K562 (cell line): ENCODE data around the gene RNF212B. TPM values are rescaled to one million over a fixed set of nuclear protein-coding genes. Genes with fewer than 3 reads are reported as not detected.

Experiments used
- ARID2 ChIP-seq: fragments of 450-650 bp; IDR thresholded peaks from 2 replicates; pipeline ENCODE4 v1.6.1; 2017; ENCODE audit warnings: antibody characterized with exemption, mild to moderate bottlenecking
- CBX1 ChIP-seq: sonication (generic); IDR thresholded peaks from 2 replicates; pipeline ENCODE4 v1.6.1; 2016; ENCODE audit warnings: antibody characterized with exemption, low read depth, mild to moderate bottlenecking
- CREM ChIP-seq: IDR thresholded peaks from 2 replicates; pipeline ENCODE4 v1.6.1; 2014; ENCODE audit warnings: antibody characterized with exemption, low read depth
- CXXC5 ChIP-seq: fragments of 250-450 bp; sonication (Bioruptor Pico); IDR thresholded peaks from 2 replicates; pipeline ENCODE4 v1.8.0; 2022; ENCODE audit warnings: inconsistent platforms, mild to moderate bottlenecking, moderate library complexity
- MAFF ChIP-seq: IDR thresholded peaks from 2 replicates; pipeline ENCODE4 v1.6.1; 2012; ENCODE audit warnings: low read length, improper control_type of control experiment
- POLR2G ChIP-seq: fragments of 200-400 bp; formaldehyde crosslinking; IDR thresholded peaks from 2 replicates; pipeline ENCODE4 v1.6.1; 2017; ENCODE audit warnings: low read depth, mild to moderate bottlenecking, antibody characterized with exemption, low read length, moderate library complexity
- PRPF4 ChIP-seq: fragments of 200-400 bp; formaldehyde crosslinking; IDR thresholded peaks from one replicate; pipeline ENCODE4 v1.6.1; 2017; ENCODE audit warnings: low read length, low read depth, mild to moderate bottlenecking; ENCODE audit not compliant: insufficient read depth, poor library complexity, severe bottlenecking
- STAT5A ChIP-seq: IDR thresholded peaks from 2 replicates; pipeline ENCODE4 v1.6.1; 2012; ENCODE audit warnings: low read length, inconsistent platforms, borderline replicate concordance
- ZBTB26 ChIP-seq: fragments of 450-650 bp; formaldehyde crosslinking; IDR thresholded peaks from 2 replicates; pipeline ENCODE4 v1.4.0; 2022; ENCODE audit warnings: missing genetic modification characterization
- ZNF318 ChIP-seq, 2 experiments: fragments of 450-650 bp; IDR thresholded peaks; 2 replicates each; pipeline ENCODE4 v1.6.1; 2016; ENCODE audit warnings: mild to moderate bottlenecking in 2 of 2, borderline replicate concordance in 1 of 2, low read depth in 1 of 2, moderate library complexity in 1 of 2
- ZNF583 ChIP-seq: fragments of 250-450 bp; sonication (Bioruptor Pico); IDR thresholded peaks from 2 replicates; pipeline ENCODE4 v1.4.0; 2020
- polyA plus RNA-seq, 8 experiments: library from polyadenylated mRNA; depleted of rRNA in 4 of 8; stranded (reverse) in 5 of 8; unstranded in 3 of 8; fragments of >200 nt; fragmentation: Nextera tagmentation in 2 of 8; fragmentation: Illumina TruSeq in 1 of 8; extraction: Ambion mirVana in 2 of 8; extraction: Trizol in 1 of 8; gene quantifications; 2 replicates each; pipeline versions ENCODE4 v1.2.1 to v1.2.3, GENCODE V29; 2011 to 2014; ENCODE audit warnings: inconsistent platforms in 1 of 8, missing spikeins in 1 of 8
- total RNA-seq, 7 experiments: library from RNA; depleted of rRNA in 6 of 7; stranded (reverse); fragments of >200 nt in 6 of 7; fragmentation: Illumina TruSeq in 2 of 7; extraction: Trizol in 2 of 7; gene quantifications; 2 replicates each; pipeline versions ENCODE4 v1.2.1 to v1.2.3, GENCODE V29; 2011 to 2021; ENCODE audit warnings: low replicate concordance in 1 of 7
- TF ChIP-seq, protein P1 (sequence below): IDR thresholded peaks from 2 replicates; pipeline ENCODE4 v1.6.1; 2016; ENCODE audit warnings: missing genetic modification characterization, missing compliant biosample characterization
- TF ChIP-seq, protein P2 (sequence below): fragments of 200-800 bp; sonication (Bioruptor generic); IDR thresholded peaks from 2 replicates; pipeline ENCODE4 v1.6.1; 2017; ENCODE audit warnings: missing genetic modification characterization, missing compliant biosample characterization

RNF212B gene
- total and polyA plus RNA-seq, 9 of the 15 experiments (the other 6 are each of a cell fraction or from before 2014, with no cell fraction given): 0.15 to 0.43 (median 0.27) TPM; not detected in 3

- TF ChIP-seq PRPF4: no peak
- no peak for TF ChIP-seq ARID2
- TF ChIP-seq, protein P1, sequence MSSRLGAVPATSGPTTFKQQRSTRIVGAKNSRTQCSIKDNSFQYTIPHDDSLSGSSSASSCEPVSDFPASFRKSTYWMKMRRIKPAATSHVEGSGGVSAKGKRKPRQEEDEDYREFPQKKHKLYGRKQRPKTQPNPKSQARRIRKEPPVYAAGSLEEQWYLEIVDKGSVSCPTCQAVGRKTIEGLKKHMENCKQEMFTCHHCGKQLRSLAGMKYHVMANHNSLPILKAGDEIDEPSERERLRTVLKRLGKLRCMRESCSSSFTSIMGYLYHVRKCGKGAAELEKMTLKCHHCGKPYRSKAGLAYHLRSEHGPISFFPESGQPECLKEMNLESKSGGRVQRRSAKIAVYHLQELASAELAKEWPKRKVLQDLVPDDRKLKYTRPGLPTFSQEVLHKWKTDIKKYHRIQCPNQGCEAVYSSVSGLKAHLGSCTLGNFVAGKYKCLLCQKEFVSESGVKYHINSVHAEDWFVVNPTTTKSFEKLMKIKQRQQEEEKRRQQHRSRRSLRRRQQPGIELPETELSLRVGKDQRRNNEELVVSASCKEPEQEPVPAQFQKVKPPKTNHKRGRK: no peak
- no peak for TF ChIP-seq ZNF318 (IDR thresholded peaks at IDR 0.05; ENCODE audit: borderline replicate concordance in 1 of 2, low read depth in 1 of 2)
- TF ChIP-seq ZNF583: no peak
- TF ChIP-seq, protein P2, sequence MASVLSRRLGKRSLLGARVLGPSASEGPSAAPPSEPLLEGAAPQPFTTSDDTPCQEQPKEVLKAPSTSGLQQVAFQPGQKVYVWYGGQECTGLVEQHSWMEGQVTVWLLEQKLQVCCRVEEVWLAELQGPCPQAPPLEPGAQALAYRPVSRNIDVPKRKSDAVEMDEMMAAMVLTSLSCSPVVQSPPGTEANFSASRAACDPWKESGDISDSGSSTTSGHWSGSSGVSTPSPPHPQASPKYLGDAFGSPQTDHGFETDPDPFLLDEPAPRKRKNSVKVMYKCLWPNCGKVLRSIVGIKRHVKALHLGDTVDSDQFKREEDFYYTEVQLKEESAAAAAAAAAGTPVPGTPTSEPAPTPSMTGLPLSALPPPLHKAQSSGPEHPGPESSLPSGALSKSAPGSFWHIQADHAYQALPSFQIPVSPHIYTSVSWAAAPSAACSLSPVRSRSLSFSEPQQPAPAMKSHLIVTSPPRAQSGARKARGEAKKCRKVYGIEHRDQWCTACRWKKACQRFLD (CRISPR knock-in tag): no peak
- peak; percentile 82 for TF ChIP-seq CXXC5 (CRISPR knock-in tag)
- TF ChIP-seq MAFF: no peak
- no peak for TF ChIP-seq CBX1
- peak; percentile 80 for TF ChIP-seq POLR2G
- TF ChIP-seq ZBTB26: peak; percentile 44; the same call in 1 of the 2 replicates
- peak; percentile 100 for TF ChIP-seq CREM
- TF ChIP-seq STAT5A: no peak
Measured at GRCh38 chr14:23306412-23307145, 68.8 kb downstream of the RNF212B start, which contains the start of gene BCL2L2 (continued).
